Measurements from ENCODE around the gene GREB1. TPM values are rescaled to one million over a fixed set of nuclear protein-coding genes. Genes with fewer than 3 reads are reported as not detected.

GREB1 gene
- total RNA-seq, 1 experiment from 2014 or later, result 6.2 TPM

DNA sequence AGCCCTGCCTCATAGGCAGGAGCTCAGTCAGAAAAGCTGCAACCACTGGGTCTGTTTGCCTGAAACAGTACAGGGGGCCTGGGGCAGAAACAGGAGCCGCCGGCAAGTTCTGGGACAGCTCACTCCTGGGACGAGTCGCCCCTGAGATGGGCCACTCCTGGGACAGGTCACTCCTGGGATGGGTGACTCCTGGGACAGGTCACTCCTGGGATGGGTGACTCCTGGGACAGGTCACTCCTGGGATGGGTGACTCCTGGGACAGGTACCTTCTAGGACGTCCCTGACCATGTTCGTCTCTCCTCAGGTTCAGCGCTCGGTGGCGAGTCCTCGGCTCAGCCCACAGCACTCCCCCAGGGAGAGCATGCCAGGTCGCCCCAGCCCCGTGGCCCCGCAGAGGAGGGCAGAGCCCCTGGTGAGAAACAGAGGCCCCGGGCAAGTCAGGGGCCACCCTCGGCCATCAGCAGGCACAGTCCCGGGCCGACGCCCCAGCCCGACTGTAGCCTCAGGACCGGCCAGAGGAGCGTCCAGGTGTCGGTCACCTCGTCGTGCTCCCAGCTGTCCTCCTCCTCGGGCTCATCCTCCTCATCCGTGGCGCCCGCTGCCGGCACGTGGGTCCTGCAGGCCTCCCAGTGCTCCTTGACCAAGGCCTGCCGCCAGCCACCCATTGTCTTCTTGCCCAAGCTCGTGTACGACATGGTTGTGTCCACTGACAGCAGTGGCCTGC lies 84.3 kb downstream of the GREB1 start:
- H4K20me1 ChIP-seq (ENCODE audit: insufficient read depth), result no peaks in the 10 kb centered on the region
- no peak for DNase-seq (ENCODE audit: low read depth, low spot score)
- H3K9me3 ChIP-seq (ENCODE audit: control insufficient read depth in 1 of 2, insufficient read depth in 1 of 2, low read depth in 1 of 2, low read length in 2 of 2), result no peaks in the 10 kb centered on the region
- no peak overlapping the region for H3K4me2 ChIP-seq (ENCODE audit: low read length)
- ATAC-seq, result no peak
- TF ChIP-seq, protein P1, sequence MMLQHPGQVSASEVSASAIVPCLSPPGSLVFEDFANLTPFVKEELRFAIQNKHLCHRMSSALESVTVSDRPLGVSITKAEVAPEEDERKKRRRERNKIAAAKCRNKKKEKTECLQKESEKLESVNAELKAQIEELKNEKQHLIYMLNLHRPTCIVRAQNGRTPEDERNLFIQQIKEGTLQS (IDR thresholded peaks at IDR 0.05), result no peak
- TF ChIP-seq ZFX (IDR thresholded peaks at IDR 0.05) (no peak), SIN3A (IDR thresholded peaks at IDR 0.05; ENCODE audit: low read depth) (no peak), CEBPB (IDR thresholded peaks at IDR 0.05; ENCODE audit: low read depth) (no peak), SRF (IDR thresholded peaks at IDR 0.05; ENCODE audit: low read depth) (no peak), CBX3 (IDR thresholded peaks at IDR 0.05; ENCODE audit: low read depth) (no peak), JUND (IDR thresholded peaks at IDR 0.05) (no peak), YY1 (IDR thresholded peaks at IDR 0.05; ENCODE audit: extremely low read depth, insufficient replicate concordance, low read depth, low read length) (no peak), EZH2phosphoT487 (IDR thresholded peaks at IDR 0.05; ENCODE audit: borderline replicate concordance) (no peak), RAD21 (IDR thresholded peaks at IDR 0.05; ENCODE audit: low read depth) (no peak), POLR2AphosphoS5 (IDR thresholded peaks at IDR 0.05; ENCODE audit: low read depth, low read length) (no peak), SP1 (IDR thresholded peaks at IDR 0.05; ENCODE audit: low read depth) (no peak)
- TF ChIP-seq, protein P2, sequence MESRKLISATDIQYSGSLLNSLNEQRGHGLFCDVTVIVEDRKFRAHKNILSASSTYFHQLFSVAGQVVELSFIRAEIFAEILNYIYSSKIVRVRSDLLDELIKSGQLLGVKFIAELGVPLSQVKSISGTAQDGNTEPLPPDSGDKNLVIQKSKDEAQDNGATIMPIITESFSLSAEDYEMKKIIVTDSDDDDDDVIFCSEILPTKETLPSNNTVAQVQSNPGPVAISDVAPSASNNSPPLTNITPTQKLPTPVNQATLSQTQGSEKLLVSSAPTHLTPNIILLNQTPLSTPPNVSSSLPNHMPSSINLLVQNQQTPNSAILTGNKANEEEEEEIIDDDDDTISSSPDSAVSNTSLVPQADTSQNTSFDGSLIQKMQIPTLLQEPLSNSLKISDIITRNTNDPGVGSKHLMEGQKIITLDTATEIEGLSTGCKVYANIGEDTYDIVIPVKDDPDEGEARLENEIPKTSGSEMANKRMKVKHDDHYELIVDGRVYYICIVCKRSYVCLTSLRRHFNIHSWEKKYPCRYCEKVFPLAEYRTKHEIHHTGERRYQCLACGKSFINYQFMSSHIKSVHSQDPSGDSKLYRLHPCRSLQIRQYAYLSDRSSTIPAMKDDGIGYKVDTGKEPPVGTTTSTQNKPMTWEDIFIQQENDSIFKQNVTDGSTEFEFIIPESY (IDR thresholded peaks at IDR 0.05; ENCODE audit: extremely low read depth, insufficient replicate concordance, low read length), result no peak
- no peaks in the 10 kb centered on the region for H3K4me1 ChIP-seq (ENCODE audit: control insufficient read depth in 1 of 2, insufficient read depth in 2 of 2, low read length in 2 of 2)
- H3K27me3 ChIP-seq (ENCODE audit: insufficient read depth, low read length), result no peaks in the 10 kb centered on the region
- RAD21 ChIA-PET (ENCODE audit: low non-redundant PET in 1 of 2, low total read pairs in 2 of 2, uncharacterized antibody in 2 of 2, unreplicated experiment in 2 of 2), result no interaction called here
- no peak overlapping the region for H3K27ac ChIP-seq (ENCODE audit: low read depth, low read length)
- BruUV-seq (replicated peaks), result no TSS peak
- no peaks in the 10 kb centered on the region for H3K79me2 ChIP-seq (ENCODE audit: insufficient read depth, low read length)
- H3K9me2 ChIP-seq (ENCODE audit: insufficient read depth), result no peaks in the 10 kb centered on the region
- H3K4me3 ChIP-seq (replicated peaks in 1 of 2; ENCODE audit: low read depth in 1 of 2, low read length in 2 of 2), result no peak overlapping the region
- H3K36me3 ChIP-seq (ENCODE audit: control insufficient read depth in 1 of 2, insufficient read depth in 2 of 2, low read length in 2 of 2), result no peaks in the 10 kb centered on the region
- CTCF ChIA-PET, result no interaction called here
- intact Hi-C loops (cut with micrococcal nuclease), result no loop called here
- POLR2A ChIA-PET, result no interaction called here
- H3K9ac ChIP-seq (ENCODE audit: low read length), result no peak overlapping the region
- H2AFZ ChIP-seq (ENCODE audit: low read depth, low read length, poor library complexity, severe bottlenecking), result no peak overlapping the region
